Fibroblast of mammary gland (primary cell): Measurements from ENCODE around the gene PHF21B.
A peak's percentile ranks its signal among the peaks of the same experiment; 100 is the strongest.
"Not testable (repeated sequence)": the region's sequence is repeated elsewhere in the genome, so short reads cannot be mapped to it uniquely, and the experiment has no call there.

Experiments
- DNase-seq: peaks from one replicate; pipeline ENCODE4 v3.0.0-alpha.2; 2010; ENCODE audit warnings: low read depth
- H3K4me3 ChIP-seq: 2 replicates; pipeline ENCODE4 v1.5.1; 2011; ENCODE audit warnings: low read depth, mild to moderate bottlenecking, low read length, moderate library complexity; ENCODE audit not compliant: control insufficient read depth
- CTCF ChIP-seq: conservative IDR thresholded peaks from 2 replicates; pipeline ENCODE4 v1.5.1; 2011; ENCODE audit warnings: low read depth, low read length, inconsistent platforms; ENCODE audit not compliant: control insufficient read depth, insufficient read depth

PHF21B gene

GRCh38 chr22:44925465-44926123 is 84.2 kb downstream of the PHF21B start:
- no peak for DNase-seq
- TF ChIP-seq CTCF = no peak
- H3K4me3 ChIP-seq = no peak overlapping the region

- H3K4me3 ChIP-seq = no peak overlapping the region
- no peak for TF ChIP-seq CTCF
- peak; percentile 10 for DNase-seq
Measured at GRCh38 chr22:44924710-44925109, 85.1 kb downstream of the PHF21B start.

- no peak for TF ChIP-seq CTCF
- no peak overlapping the region for H3K4me3 ChIP-seq
- DNase-seq = no peak
Measured at GRCh38 chr22:44924098-44924497, 85.7 kb downstream of the PHF21B start.

- H3K4me3 ChIP-seq, DNase-seq: not testable (repeated sequence)
Measured at GRCh38 chr22:44921766-44922165, 88.0 kb downstream of the PHF21B start.

GRCh38 chr22:44920183-44920582 is 89.6 kb downstream of the PHF21B start:
- no peak for DNase-seq
- TF ChIP-seq CTCF = no peak
- no peak overlapping the region for H3K4me3 ChIP-seq

- H3K4me3 ChIP-seq = no peak overlapping the region
- no peak for TF ChIP-seq CTCF
- no peak for DNase-seq
Measured at GRCh38 chr22:44919691-44920090, 90.1 kb downstream of the PHF21B start.

GRCh38 chr22:44918925-44919392 is 90.8 kb downstream of the PHF21B start:
- DNase-seq = no peak
- no peak overlapping the region for H3K4me3 ChIP-seq

More at GRCh38 chr22:44918925-44919392, 90.8 kb downstream of the PHF21B start:
- TF ChIP-seq CTCF = no peak
